Dendritic cell treated with granulocyte-macrophage colony-stimulating factor and Interleukin-4, amounts not matched to agents 40 ng/mL and 50 ng/mL, for 4 days (primary cell): ENCODE measurements around the gene STARD13.

Experiments used
- H3K27ac Mint-ChIP-seq: one replicate; pipeline ENCODE4 v1.8.0; 2022; ENCODE audit warnings: mild to moderate bottlenecking, mixed read lengths
- H3K27me3 Mint-ChIP-seq: one replicate; pipeline ENCODE4 v1.8.0; 2022; ENCODE audit warnings: mild to moderate bottlenecking, mixed read lengths
- H3K36me3 Mint-ChIP-seq: one replicate; pipeline ENCODE4 v1.8.0; 2022; ENCODE audit warnings: low read depth, mixed read lengths
- H3K4me1 Mint-ChIP-seq: one replicate; pipeline ENCODE4 v1.8.0; 2022; ENCODE audit warnings: low read depth, mixed read lengths
- H3K4me3 Mint-ChIP-seq: one replicate; pipeline ENCODE4 v1.8.0; 2022; ENCODE audit warnings: mild to moderate bottlenecking, moderate library complexity, mixed read lengths
- H3K9me3 Mint-ChIP-seq: one replicate; pipeline ENCODE4 v1.8.0; 2022; ENCODE audit warnings: mixed read lengths
- intact Hi-C: fragments of 100-400 bp; cut with micrococcal nuclease; formaldehyde crosslinking; loops from one replicate; pipeline ENCODE4 v1.15.0; 2022

The STARD13 gene

GRCh38 chr13:33153421-33154404 is 131.8 kb downstream of the STARD13 start:
- intact Hi-C loops, result no loop called here
- Mint-ChIP-seq H3K4me3 (no peak overlapping the region), H3K36me3 (no peaks in the 10 kb centered on the region), H3K9me3 (no peaks in the 10 kb centered on the region), H3K4me1 (peaks cover 21% of the 10 kb centered on the region), H3K27me3 (no peaks in the 10 kb centered on the region), H3K27ac (no peak overlapping the region)

DNA sequence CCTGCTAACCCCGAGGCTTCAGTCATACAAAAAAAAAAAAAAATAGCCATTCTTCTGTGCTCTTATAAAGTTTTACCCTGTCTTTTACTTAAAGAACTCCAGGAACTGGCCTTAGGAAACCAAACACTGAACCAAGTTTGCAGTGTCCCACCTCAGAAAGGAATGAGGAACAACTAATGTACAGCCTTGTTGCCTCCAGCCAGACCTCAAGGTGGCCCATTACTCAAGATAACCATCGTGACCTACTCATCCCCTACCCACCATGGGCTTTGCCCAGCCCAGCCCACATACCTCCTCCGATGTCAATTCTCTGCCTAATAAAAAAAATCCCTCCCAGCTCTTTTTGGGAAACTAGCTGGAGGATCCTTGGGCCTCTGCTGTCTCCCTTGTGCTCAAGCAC is 133.2 kb downstream of the STARD13 start:
- Mint-ChIP-seq H3K4me1 (peaks cover 25% of the 10 kb centered on the region), H3K27me3 (no peaks in the 10 kb centered on the region), H3K36me3 (peaks cover 4% of the 10 kb centered on the region), H3K27ac (peak overlapping the region; percentile 52), H3K4me3 (no peak overlapping the region), H3K9me3 (peaks cover 5% of the 10 kb centered on the region)
- intact Hi-C loops, result no loop called here

- Mint-ChIP-seq H3K36me3 (peaks cover 6% of the 10 kb centered on the region), H3K9me3 (peaks cover 6% of the 10 kb centered on the region), H3K4me3 (no peak overlapping the region), H3K4me1 (peaks cover 33% of the 10 kb centered on the region), H3K27ac (no peak overlapping the region), H3K27me3 (no peaks in the 10 kb centered on the region)
- intact Hi-C loops, result no loop called here
Observed at GRCh38 chr13:33150662-33151061, 134.9 kb downstream of the STARD13 start.

- Mint-ChIP-seq H3K27ac (no peak overlapping the region), H3K4me1 (peaks cover 33% of the 10 kb centered on the region), H3K9me3 (peaks cover 6% of the 10 kb centered on the region), H3K4me3 (no peak overlapping the region), H3K27me3 (no peaks in the 10 kb centered on the region), H3K36me3 (peaks cover 6% of the 10 kb centered on the region)
- intact Hi-C loops, result no loop called here
Observed at GRCh38 chr13:33150126-33150525, 135.4 kb downstream of the STARD13 start.

DNA sequence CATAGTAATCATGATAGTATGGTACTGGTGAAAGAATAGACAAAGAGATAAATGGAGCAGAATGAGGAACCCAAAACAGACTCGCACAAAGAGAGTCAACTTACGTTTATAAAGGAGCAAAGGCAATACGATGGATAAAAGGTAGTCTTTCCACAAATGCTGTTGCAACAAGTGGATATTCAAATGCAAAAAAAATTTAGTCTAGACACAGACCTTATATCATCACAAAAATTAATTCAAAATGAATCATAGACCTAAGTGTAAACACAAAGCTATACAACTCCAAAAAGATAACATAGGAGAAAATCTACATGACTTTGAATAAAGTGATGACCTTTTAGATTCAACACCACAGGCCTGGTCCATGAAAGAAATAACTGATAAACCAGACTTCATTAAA is 137.7 kb downstream of the STARD13 start:
- no peaks in the 10 kb centered on the region for H3K27me3 Mint-ChIP-seq
- H3K4me3 Mint-ChIP-seq, result no peak overlapping the region
- no peak overlapping the region for H3K27ac Mint-ChIP-seq
- peaks cover 29% of the 10 kb centered on the region for H3K4me1 Mint-ChIP-seq
- peaks cover 6% of the 10 kb centered on the region for H3K36me3 Mint-ChIP-seq
- intact Hi-C loops, result no loop called here
- H3K9me3 Mint-ChIP-seq, result peaks cover 19% of the 10 kb centered on the region

GRCh38 chr13:33146843-33147611 is 138.5 kb downstream of the STARD13 start:
- peaks cover 24% of the 10 kb centered on the region for H3K9me3 Mint-ChIP-seq
- peaks cover 6% of the 10 kb centered on the region for H3K36me3 Mint-ChIP-seq
- no peaks in the 10 kb centered on the region for H3K27me3 Mint-ChIP-seq
- H3K4me3 Mint-ChIP-seq, result no peak overlapping the region
- peaks cover 28% of the 10 kb centered on the region for H3K4me1 Mint-ChIP-seq
- peak overlapping the region; percentile 64 for H3K27ac Mint-ChIP-seq
- intact Hi-C loops, result no loop called here

DNA sequence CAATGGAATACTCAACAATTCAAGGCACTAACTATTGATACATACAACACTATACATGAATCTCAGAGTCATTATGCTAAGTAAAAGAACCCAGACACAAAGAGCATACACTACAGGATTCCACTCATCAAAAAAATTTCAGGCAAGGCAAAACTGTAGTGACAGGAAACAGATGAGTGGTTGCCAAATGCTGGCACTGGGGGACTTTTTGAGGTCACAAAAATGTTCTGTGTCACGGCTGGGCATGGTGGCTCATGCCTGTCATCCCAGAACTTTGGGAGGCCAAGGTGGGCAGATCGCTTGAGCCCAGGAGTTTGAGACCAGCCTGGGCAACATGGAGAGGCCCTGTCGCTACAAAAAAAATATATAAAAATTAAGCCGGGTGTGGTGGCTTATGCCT is 139.9 kb downstream of the STARD13 start:
- intact Hi-C loops, result no loop called here
- Mint-ChIP-seq H3K9me3 (peaks cover 24% of the 10 kb centered on the region), H3K4me1 (peaks cover 18% of the 10 kb centered on the region), H3K36me3 (peaks cover 6% of the 10 kb centered on the region), H3K27me3 (no peaks in the 10 kb centered on the region), H3K27ac (no peak overlapping the region), H3K4me3 (no peak overlapping the region)

DNA sequence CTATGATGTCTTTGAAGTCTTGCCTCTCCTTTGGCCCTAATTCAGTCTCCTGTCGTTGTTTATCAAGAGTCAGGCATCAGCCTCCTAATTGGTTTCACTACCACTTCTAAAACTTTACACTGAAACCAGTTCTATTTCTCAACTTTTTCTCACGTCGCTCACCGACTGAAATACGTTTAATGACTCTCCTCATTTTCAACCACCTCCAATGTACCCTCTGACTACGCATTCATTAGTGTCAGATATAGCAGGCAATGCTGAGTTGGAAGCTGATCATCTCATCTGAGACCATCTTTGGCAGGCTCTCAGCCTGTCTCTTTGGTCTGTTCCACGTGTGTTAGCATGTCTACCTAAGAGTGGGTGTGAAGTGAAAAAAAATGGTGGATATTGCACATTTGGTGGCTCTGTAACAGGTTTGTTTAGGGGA is 141.2 kb downstream of the STARD13 start:
- no peak overlapping the region for H3K4me3 Mint-ChIP-seq

DNA sequence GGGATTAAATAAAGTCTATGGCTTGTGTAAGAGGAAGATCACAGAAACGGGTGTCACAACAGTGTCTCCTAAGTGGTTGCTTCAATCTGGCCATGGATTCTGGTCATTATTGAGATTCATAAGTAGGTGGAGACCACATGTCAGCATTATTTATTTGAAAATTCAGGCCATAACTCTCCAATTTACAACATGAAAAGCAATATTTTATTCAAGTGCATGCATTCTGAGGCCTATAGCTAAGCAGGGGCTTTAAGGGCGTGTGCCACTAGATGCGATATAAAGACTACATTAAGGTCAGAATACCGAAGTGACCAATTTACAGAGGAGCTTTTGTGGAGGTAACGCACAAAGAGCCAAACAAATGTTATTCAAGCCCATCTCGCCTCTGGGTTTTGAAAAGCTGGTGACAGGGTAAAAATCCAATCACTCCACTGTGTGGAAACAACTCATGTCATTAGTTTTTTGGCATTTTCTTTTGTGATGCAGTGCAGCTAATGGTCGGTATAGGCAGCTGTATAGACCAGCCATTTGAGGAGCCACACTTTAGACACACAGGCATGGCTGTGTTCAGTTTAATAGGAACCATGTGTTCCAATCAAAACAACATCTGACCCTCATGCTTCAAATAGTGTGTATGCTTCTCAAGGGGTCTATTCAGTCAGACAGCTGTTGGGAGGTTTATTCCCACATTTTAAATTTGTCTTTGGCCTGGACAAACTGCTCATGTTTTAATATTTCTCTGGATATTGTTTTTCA is 145.6 kb downstream of the STARD13 start:
- Mint-ChIP-seq H3K36me3 (peaks cover 6% of the 10 kb centered on the region), H3K27ac (no peak overlapping the region), H3K27me3 (no peaks in the 10 kb centered on the region), H3K4me1 (peaks cover 5% of the 10 kb centered on the region), H3K9me3 (peaks cover 27% of the 10 kb centered on the region), H3K4me3 (no peak overlapping the region)
- intact Hi-C loops, result no loop called here

More for the DNA sequence above, 141.2 kb downstream of the STARD13 start:
- Mint-ChIP-seq H3K36me3 (peaks cover 6% of the 10 kb centered on the region), H3K9me3 (peaks cover 24% of the 10 kb centered on the region), H3K4me1 (peaks cover 18% of the 10 kb centered on the region), H3K27me3 (no peaks in the 10 kb centered on the region), H3K27ac (no peak overlapping the region)
- intact Hi-C loops, result no loop called here

- no peak overlapping the region for H3K4me3 Mint-ChIP-seq
- H3K27me3 Mint-ChIP-seq, result no peaks in the 10 kb centered on the region
- H3K4me1 Mint-ChIP-seq, result peaks cover 5% of the 10 kb centered on the region
- H3K9me3 Mint-ChIP-seq, result peaks cover 22% of the 10 kb centered on the region
- no peak overlapping the region for H3K27ac Mint-ChIP-seq
- H3K36me3 Mint-ChIP-seq, result peaks cover 6% of the 10 kb centered on the region
- intact Hi-C loops, result no loop called here
Observed at GRCh38 chr13:33139184-33139583, 146.4 kb downstream of the STARD13 start.

DNA sequence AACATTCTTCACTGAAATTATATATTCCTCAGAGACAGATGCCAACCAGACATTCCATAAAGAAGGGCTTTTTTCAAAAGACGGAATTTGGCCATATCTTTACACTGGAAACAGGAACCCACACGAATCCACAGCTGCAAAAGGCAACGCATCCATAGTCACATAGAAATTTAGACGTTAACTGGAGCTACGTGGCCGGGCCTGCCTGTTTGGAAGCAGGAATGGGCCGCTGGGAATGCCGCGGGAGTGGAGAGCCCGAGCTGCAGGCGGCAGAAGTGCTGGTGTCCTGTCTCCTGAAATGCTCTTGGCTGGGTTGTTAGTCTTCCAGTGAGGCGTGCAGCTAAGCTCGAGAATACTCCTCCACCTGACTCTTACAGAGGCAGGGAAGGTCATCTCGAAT is 147.1 kb downstream of the STARD13 start:
- Mint-ChIP-seq H3K4me3 (no peak overlapping the region), H3K27me3 (no peaks in the 10 kb centered on the region), H3K36me3 (peaks cover 6% of the 10 kb centered on the region), H3K27ac (no peak overlapping the region), H3K4me1 (peaks cover 5% of the 10 kb centered on the region), H3K9me3 (peaks cover 16% of the 10 kb centered on the region)
- intact Hi-C loops, result no loop called here

DNA sequence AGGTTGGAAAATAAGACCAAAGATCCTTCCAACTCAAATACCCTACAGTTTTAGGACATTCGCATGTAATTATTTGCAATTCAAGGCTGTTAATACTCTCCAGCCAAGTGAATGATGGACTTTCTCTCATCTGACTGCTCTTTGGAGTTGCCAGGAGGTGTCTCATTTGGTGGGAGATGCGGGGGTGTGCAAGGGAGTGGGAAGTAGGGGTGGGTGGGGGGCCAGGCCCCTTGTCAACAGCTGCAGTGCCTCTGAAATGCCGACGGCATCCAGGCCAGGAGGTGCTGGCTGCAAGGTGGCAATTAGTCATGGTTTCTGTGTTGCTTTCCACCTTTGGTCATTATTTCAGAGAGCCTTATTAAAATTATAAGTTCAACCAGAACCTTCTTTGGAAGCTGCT is 147.8 kb downstream of the STARD13 start:
- peaks cover 13% of the 10 kb centered on the region for H3K9me3 Mint-ChIP-seq
- peaks cover 6% of the 10 kb centered on the region for H3K36me3 Mint-ChIP-seq
- H3K27ac Mint-ChIP-seq, result no peak overlapping the region
- intact Hi-C loops, result no loop called here
- H3K4me1 Mint-ChIP-seq, result peaks cover 5% of the 10 kb centered on the region
- H3K4me3 Mint-ChIP-seq, result no peak overlapping the region
- no peaks in the 10 kb centered on the region for H3K27me3 Mint-ChIP-seq

GRCh38 chr13:33135097-33135496 is 150.5 kb downstream of the STARD13 start:
- H3K9me3 Mint-ChIP-seq, result peaks cover 10% of the 10 kb centered on the region
- H3K27ac Mint-ChIP-seq, result no peak overlapping the region
- intact Hi-C loops, result no loop called here
- H3K4me1 Mint-ChIP-seq, result peaks cover 8% of the 10 kb centered on the region
- H3K27me3 Mint-ChIP-seq, result no peaks in the 10 kb centered on the region
- H3K4me3 Mint-ChIP-seq, result no peak overlapping the region
- H3K36me3 Mint-ChIP-seq, result peaks cover 11% of the 10 kb centered on the region
